Measurements from ENCODE around the gene TMTC2.

- TF ChIP-seq, protein P1, sequence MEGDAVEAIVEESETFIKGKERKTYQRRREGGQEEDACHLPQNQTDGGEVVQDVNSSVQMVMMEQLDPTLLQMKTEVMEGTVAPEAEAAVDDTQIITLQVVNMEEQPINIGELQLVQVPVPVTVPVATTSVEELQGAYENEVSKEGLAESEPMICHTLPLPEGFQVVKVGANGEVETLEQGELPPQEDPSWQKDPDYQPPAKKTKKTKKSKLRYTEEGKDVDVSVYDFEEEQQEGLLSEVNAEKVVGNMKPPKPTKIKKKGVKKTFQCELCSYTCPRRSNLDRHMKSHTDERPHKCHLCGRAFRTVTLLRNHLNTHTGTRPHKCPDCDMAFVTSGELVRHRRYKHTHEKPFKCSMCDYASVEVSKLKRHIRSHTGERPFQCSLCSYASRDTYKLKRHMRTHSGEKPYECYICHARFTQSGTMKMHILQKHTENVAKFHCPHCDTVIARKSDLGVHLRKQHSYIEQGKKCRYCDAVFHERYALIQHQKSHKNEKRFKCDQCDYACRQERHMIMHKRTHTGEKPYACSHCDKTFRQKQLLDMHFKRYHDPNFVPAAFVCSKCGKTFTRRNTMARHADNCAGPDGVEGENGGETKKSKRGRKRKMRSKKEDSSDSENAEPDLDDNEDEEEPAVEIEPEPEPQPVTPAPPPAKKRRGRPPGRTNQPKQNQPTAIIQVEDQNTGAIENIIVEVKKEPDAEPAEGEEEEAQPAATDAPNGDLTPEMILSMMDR (IDR thresholded peaks at IDR 0.05), result no peak
- no peak for TF ChIP-seq POLR2A (IDR thresholded peaks at IDR 0.05)
Observed at GRCh38 chr12:83141460-83141994, 454.8 kb downstream of the TMTC2 start.
